GM19023 (cell line): ENCODE results near the gene PAMR1.
"Not testable (repeated sequence)": the region's sequence is repeated elsewhere in the genome, so short reads cannot be mapped to it uniquely, and the experiment has no call there.

Experiments used
- ATAC-seq: cut with Tn5 transposase; IDR thresholded peaks from one replicate; pipeline ENCODE4 v1.9.1; 2021; ENCODE audit warnings: mild to moderate bottlenecking, moderate library complexity; ENCODE audit not compliant: unreplicated experiment

PAMR1 gene, protein sequence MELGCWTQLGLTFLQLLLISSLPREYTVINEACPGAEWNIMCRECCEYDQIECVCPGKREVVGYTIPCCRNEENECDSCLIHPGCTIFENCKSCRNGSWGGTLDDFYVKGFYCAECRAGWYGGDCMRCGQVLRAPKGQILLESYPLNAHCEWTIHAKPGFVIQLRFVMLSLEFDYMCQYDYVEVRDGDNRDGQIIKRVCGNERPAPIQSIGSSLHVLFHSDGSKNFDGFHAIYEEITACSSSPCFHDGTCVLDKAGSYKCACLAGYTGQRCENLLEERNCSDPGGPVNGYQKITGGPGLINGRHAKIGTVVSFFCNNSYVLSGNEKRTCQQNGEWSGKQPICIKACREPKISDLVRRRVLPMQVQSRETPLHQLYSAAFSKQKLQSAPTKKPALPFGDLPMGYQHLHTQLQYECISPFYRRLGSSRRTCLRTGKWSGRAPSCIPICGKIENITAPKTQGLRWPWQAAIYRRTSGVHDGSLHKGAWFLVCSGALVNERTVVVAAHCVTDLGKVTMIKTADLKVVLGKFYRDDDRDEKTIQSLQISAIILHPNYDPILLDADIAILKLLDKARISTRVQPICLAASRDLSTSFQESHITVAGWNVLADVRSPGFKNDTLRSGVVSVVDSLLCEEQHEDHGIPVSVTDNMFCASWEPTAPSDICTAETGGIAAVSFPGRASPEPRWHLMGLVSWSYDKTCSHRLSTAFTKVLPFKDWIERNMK

DNA sequence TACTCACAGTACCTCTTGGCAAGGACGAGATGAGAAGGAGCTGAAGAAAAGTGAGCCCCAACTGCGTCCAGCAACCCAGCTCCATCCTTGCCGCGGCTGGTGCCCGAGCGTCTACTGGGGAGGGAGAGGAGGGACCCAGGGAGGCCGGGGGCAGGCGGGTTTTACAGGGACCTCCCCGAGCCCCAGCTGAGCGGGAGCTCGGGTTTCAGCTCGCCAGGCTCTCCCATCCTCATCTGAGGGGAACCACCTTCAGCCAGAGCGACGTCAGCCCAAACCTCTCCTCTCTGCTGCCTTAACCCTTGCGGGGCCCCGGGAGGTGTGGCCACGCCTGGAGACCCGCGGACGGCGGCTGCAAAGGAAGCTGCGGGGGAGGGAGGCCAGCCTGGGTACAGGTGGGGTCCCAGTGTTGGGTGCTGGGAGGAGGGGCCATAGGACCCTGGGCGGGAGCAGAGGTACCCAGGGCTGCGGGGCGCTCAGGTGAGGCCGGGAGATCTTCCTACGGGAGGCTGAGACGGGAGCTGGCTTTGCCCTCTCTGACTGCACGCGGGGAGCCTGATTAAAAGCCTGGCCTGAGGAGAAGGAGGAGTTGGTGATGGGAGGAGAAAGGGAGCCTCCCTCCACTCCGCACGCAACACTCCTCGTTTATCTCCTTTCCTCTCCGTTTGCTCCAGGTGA lies at the start of gene PAMR1:
Gene PAMR1 (minus strand): TSS at position 116 of the 675 bp plus-strand sequence. CDS start 31 bp downstream, at position 85.
- no peak for ATAC-seq

DNA sequence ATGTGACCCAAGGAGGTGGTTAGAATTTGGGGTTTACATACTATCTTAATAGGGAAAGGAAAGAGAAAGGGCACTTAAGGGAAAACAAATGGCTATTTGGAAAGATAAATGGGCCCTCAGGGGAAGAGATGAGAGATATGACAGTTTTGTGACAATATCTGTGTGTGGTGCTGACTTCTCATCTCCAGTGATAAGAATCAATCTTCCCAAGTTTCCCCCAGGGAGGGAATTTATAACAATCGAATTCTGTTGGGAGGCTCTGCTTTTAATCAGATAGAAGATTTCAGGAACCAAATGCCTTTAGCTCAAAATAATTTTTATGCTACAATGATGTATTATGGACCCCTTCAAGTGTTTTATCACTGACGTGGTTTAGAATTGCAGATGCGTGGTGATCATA lies 46.3 kb upstream of the PAMR1 start:
- no peak for ATAC-seq

DNA sequence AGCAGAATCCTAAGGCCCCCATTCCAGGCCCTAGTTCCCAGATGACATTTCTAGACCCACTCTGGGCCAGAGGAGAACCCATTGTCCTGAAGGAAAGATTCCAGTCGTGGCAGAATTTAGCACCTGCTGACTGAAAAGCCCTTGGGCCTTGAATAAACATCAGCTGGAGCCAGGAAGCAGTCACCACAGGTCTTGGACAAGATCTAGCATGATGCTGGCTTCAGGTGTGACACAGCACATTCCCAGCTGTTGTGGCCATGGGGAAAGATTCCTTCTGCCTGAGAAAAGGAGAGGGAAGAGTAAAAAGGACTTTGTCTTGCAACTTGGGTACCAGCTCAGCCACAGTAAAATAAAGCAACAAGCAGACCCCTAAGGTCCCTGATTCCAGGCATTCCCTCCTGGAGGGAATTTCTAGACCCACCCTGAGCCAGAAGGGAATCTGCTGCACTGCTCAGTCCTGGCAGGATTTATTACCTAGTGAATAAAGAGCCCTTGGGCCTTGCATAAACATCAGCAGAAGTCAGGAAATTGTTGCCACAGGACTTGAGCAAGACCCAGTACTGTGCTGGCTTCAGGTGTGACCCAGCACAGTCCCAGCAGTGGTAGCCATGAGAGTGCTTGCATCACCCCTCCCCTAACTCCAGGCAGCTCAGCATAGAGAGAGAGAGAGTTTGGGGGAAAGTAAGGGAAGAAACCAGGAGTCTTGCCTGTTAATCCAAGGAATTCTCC lies 42.5 kb upstream of the PAMR1 start:
- no peak for ATAC-seq

DNA sequence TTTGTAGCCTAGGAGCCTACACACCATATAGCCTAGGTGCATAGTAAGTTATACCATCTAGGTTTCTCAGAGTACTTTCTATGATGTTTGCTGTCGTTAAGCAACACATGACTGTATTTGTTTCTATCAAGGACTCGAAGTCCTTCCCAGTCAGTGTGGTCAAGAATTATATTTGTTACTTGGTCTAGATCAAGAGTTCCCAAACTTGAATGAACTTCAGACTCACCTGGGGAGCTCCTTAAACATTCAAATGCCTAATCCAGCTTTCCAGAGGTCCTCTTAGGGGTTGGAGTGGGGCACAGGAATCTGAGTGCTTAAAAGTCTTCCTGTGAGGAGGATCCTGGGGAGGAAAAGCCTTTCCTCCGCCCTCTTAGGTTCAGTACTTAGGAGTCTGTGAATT lies 41.5 kb upstream of the PAMR1 start:
- no peak for ATAC-seq

DNA sequence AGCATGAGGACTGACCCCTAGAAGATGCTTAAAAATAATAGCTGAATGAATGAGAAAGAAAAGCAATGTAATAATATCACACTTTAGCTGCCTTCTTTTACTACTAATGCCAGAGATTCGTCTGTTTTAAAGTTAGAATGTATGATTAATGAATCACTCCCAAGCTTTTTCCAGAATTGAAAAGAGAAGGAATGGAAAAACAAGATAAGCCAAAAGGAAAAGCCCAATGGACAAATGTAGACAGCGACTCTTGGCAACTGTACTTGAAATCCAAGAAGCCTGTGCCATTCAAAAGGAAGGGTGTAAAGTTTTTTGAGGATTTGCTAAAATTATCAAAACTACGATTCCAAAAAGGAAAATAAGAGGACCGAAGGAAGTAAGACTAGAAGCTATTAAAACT lies 40.8 kb upstream of the PAMR1 start:
- ATAC-seq: no peak

DNA sequence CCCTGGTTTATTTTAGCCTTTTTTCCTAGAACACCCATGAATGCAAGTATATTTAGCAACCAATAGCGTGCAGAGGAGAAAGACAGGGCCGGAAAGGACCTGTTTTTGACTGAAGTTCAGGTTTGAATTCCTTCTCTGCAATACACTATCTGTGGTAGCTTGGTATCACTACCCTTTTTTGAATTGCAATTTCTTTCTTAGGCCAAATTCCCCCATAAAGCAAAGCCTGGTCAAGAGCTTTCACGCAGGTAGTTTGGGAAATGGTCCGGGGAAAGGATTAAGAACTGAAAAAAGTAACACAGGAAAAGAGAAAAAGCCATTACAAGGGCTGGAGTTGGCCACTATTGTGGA lies 38.8 kb upstream of the PAMR1 start:
- no peak for ATAC-seq

DNA sequence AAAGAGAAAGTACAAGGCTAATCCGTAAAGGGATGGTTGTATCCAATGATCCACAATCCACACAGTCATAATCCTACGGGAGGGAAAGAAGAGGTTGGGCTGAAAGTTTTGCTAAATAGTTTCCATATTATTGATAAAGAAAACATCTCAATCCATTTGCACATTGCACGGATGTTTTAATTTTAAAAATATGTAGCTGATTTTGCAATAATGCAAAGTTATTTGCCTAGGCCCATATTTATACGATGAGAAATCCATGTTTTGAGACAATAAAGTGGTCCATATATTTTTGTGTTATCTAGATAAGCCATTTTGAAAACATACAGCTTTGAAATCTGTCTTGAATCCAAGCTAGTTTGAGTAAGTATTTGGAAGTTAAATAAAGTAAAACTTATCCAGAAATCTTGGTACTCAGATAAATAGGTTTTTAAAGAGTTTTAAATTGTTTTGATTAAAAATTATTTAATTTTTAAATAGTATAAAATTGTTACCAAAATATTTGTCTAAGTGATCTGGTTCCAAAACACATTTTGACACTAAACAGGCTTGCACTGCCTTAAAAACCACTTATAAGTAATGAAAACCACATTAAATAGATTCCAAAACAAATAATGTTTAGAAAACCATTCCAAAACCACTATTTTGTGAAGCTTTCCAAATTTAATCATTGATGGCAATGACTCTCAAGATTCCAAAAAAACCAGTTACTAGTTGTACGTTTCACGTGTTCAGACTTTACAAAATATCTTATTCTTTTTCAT lies 38.2 kb upstream of the PAMR1 start:
- ATAC-seq: no peak

DNA sequence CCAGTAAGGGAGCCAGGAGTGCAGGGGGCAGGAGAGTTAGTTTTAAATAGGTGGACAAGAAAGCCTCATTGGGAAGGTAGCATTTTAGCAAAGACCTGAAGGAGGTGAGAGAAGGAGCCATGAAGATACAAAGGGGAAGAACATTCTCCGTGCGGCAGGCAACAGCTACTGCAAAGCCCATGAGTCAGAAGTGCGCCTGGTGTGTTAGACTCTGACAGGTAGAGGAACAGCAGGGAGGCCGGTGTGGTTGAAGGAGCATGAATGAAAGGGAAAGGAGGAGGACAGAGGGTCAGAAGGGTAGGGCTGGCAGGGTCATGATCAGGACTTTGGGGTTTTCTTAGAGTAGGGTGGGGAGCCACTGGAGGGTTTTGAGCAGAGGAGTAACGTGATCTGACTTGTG lies 34.5 kb upstream of the PAMR1 start:
- no peak for ATAC-seq

DNA sequence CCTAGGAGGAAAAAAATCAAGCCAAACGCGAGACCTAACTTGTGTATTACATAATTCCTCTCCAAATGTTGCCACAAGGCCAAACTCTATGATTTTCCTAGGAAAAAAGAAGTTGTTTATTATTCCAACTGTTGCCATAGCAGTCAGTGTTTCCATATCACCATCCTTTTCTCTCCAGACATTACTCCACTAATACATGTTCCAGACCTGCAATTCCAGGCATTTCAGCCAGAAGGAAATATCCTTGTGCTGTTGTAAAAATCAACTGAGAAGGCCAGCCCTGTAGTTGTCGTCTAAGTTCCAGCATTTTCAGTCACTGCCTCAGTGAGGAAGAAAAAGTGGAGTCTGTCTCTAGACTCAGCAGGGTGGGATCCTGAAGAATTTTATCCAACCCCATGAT lies 33.1 kb upstream of the PAMR1 start:
- no peak for ATAC-seq

DNA sequence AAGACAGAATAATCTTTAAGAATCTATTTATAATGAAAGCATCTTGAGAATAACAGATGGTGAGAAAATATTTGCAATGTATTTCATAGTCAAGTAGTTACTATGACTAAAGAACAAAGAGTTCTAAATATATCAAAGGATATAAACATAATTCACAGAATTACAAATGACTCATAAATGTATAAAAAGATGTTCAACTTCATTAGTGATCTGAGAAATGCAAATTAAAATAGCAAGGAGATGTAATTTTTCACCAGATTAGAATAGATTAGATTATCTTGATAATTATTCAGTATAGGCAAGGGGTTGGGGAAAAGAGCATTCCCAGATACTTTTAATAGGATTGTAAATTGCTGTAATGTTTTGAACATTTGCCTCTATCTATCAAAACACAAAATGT lies 30.1 kb upstream of the PAMR1 start:
- no peak for ATAC-seq

DNA sequence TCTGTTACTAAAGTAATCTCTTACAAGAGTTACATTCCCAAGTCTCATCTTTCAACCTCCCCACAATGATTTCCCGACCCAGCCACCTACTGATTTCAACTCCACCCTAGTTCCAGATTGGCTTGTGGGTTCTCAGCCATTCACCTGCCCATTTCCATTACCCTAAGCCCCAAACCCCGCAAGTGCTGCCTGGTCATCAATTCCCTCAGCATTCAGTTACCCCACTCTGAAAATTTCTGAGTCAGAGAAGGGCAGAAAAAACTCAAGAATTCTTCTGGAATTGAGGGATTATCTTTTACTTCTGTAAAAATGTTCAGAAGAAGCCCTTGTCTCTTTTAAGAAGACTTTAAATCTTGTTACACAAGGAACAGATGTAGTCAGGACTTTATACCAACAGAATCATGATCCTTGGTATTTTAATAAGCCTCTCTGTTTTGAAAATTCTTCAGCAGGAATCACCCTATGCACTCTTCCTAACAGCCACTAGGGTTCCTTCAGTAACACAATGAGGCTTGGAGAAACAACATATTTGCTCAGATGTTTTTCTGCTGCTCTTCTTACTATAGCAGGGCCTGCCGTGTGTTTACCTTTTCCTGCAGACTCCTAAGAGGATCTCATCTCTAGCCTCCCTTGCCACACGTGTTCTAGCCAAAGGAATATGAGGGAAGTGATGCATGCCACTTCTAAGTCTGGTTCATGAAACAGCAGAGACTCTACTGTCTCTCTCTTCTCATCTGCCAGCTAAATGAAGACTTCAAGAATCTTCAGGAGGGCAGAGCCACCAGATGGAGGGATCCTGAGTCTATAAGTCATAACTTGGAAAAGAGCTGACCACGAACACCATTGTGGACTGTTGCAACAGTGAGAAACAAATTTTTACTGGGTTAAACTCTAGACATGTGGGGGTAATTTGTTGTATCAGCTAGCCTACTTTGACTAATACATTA lies 29.3 kb upstream of the PAMR1 start:
- ATAC-seq: no peak

DNA sequence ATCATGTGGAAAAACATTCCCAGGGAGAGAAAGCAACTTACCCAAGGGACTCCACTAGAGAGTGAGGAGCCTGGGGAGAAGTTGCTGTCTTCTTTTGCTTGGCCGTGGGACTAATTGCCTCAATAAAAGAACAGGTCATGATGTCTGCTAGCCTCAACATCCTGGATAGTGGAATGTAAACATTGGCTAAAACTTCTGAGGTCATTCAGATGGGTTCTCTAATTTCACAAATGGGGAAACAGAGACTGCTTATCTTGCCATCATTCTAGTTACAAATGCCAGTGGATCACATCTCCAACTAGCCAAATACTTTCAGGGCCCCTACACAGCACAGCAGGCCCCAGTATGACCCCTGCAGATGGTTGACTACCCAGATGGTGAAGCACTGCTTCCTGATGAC lies 28.4 kb upstream of the PAMR1 start:
- no peak for ATAC-seq

DNA sequence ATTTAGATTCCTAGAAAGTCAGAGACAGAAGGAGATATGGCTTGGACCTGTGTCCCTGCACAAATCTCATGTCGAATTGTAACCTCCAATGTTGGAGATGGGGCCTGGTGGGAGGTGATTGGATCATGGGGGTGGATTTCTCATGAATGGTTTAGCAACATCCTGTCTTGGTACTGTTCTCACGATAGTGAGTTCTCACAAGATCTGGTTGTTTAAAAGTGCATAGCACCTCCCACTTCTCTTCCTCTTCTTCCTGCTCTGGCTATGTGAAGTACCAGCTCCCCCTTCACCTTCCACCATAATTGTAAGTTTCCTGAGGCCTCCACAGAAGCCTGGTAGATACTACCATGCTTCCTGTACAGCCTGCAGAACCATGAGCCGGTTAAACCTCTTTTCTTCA lies 27.6 kb upstream of the PAMR1 start:
- ATAC-seq: no peak

DNA sequence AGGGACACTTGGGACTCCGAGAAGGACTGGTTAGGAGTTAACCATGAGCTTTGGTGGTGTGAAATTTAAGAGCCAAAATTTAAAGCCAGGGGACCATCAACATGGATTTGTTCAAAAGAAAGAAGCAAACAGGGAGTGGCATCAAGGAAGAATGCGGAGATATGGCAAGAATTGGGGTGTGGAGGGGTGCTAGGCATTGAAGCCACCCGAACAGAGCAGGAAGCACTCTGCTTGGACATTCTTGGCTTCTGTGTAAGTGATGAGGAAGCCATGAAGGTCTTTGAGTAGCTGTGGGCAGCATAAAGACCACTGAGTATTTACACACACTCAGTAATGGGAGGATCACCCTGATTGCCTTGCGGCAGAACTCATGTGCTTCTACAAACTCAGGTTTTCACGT lies 27.2 kb upstream of the PAMR1 start:
- no peak for ATAC-seq

DNA sequence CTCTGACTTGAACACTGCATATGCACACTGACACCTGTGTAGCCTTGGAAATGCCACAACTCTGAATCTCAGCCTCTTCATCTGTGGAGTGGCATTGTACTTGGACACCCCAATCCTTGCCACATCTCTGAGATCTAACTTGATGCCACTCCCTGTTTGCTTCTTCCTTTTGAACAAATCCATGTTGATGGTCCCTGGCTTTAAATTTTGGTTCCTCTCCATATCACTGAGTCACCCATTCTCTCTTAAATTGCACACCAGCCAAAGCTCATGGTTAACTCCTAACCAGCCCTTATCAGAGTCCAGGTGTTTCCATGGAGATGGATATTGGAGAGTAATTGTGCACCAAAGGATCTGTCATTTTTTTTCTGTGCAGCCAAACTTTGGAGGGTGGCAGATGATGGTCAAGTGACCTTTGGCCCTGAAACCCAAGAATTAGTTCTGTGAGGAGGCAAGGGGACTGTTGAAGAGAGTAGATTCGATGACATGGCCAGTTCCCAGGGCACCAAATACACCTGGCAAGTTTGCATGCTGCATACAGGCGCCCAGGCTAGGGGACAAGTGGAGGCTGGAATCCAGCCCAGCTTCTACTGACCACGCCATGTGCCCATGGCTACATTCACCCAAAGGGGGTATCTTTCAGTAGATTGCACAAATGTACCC lies 25.1 kb upstream of the PAMR1 start:
- ATAC-seq: no peak

DNA sequence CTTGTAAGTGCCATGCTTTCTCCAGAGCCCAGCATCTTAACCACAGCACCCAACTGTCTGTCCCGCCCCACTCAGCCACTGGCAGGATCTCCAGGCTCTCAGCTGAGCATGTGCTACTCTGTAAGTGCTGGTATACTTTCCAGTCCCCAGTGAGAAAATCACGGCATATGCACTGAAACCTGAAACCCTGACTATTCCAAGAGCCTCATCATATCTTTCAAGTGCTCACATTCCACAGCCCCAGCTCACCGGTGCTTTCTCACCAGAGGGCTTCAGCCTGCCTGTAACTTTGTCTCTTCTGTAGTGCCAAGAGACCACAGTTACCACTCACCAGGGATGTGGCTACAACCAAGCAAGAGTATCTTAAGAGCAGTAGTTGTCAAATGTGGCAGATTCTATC lies 24.4 kb upstream of the PAMR1 start:
- no peak for ATAC-seq

DNA sequence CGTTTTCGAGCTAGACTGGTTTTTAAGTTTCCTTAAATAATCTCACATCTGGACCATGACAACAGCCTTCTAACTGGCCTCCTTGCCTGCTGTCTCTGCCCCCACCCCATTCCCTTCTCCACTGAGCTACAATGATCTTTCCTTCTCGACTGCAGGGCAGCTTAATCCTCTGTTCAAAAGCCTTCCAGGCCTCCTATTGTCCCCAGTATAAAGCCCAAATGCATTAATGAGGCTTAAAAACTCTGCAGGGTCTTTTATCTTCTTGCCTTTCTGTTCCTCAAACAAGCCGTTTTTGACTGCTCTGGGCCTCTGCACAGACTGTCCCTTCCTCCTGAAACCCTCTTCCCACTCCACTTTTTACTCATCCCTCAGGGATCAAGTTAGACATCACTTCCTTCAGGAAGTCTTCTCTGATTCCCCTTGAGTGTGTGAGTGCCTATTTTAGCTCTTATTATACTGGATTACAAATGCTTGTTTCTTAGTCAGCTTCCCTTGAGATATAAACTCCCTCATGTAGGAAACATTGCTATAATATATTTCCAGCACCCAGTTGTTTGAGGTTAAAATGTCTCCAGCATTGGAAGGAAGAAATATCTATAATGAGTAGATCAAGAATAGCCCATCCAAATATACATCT lies 23.6 kb upstream of the PAMR1 start:
- no peak for ATAC-seq

DNA sequence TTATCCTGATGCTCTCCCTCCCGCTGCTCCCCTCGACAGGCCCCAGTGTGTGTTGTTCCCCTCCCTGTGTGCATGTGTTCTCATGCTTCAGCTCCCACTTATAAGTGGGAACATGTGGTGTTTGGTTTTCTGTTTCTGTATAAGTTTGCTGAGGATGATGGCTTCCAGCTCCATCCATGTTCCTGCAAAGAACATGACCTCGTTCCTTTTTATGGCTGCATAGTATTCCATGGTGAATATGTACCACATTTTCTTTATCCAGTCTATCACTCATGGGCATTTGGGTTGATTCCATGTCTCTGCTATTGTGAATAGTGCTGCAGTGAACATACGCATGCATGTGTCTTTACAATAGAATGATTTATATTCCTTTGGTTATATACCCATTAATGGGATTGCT lies 22.6 kb upstream of the PAMR1 start:
- not testable (repeated sequence) for ATAC-seq
